Keratinocyte (primary cell): ENCODE measurements around the gene RFX8. TPM values are rescaled to one million over a fixed set of nuclear protein-coding genes. Genes with fewer than 3 reads are reported as not detected.
A peak's percentile ranks its signal among the peaks of the same experiment; 100 is the strongest.

Experiments used
- DNase-seq: peaks from one replicate; pipeline ENCODE4 v3.0.0-alpha.2; 2011; ENCODE audit warnings: low read depth, missing footprints, low spot score
- FAIRE-seq: peaks from 2 replicates; lab custom pipeline; 2011; peaks lifted over from hg19 to GRCh38; lab: Jason Lieb, UNC
- H2AFZ ChIP-seq: 2 replicates; pipeline ENCODE4 v1.6.0; 2012; ENCODE audit warnings: low read length, control low read depth, inconsistent platforms; ENCODE audit not compliant: control insufficient read depth
- H3K27ac ChIP-seq: 2 replicates; pipeline ENCODE4 v1.5.1; 2011; ENCODE audit warnings: low read length; ENCODE audit not compliant: control insufficient read depth, insufficient read depth
- H3K27me3 ChIP-seq: 3 replicates; pipeline ENCODE4 v1.6.0; 2011; ENCODE audit warnings: low read length; ENCODE audit not compliant: control insufficient read depth, insufficient read depth; ENCODE audit errors: extremely low read depth
- H3K36me3 ChIP-seq, 2 experiments: 2 replicates in 1 of 2; 3 replicates in 1 of 2; pipeline ENCODE4 v1.5.1; 2011; ENCODE audit warnings: low read length in 2 of 2, mild to moderate bottlenecking in 1 of 2; ENCODE audit not compliant: control insufficient read depth in 2 of 2, insufficient read depth in 2 of 2; ENCODE audit errors: extremely low read depth in 1 of 2
- H3K4me1 ChIP-seq: 3 replicates; pipeline ENCODE4 v1.5.1; 2011; ENCODE audit warnings: low read length; ENCODE audit not compliant: control insufficient read depth, insufficient read depth; ENCODE audit errors: extremely low read depth
- H3K4me2 ChIP-seq: 3 replicates; pipeline ENCODE4 v1.6.0; 2011; ENCODE audit warnings: low read depth, low read length; ENCODE audit not compliant: control insufficient read depth, insufficient read depth; ENCODE audit errors: extremely low read depth
- H3K4me3 ChIP-seq, 3 experiments: fragments of 200-600 bp in 1 of 3; sonication (generic) in 1 of 3; 2 replicates in 2 of 3; 3 replicates in 1 of 3; pipeline ENCODE4 v1.5.1; 2011 to 2016; ENCODE audit warnings: low read length in 3 of 3, mild to moderate bottlenecking in 3 of 3, control low read depth in 2 of 3, inconsistent platforms in 1 of 3, low read depth in 1 of 3, mixed read lengths in 1 of 3, mixed run types in 1 of 3, moderate library complexity in 1 of 3; ENCODE audit not compliant: control insufficient read depth in 2 of 3, insufficient read depth in 2 of 3; ENCODE audit errors: extremely low read depth in 1 of 3
- H3K79me2 ChIP-seq: 2 replicates; pipeline ENCODE4 v1.6.0; 2012; ENCODE audit warnings: low read length; ENCODE audit not compliant: control insufficient read depth, insufficient read depth
- H3K9ac ChIP-seq: 3 replicates; pipeline ENCODE4 v1.6.0; 2011; ENCODE audit warnings: low read length; ENCODE audit not compliant: control insufficient read depth, insufficient read depth; ENCODE audit errors: extremely low read depth
- H3K9me1 ChIP-seq: 3 replicates; pipeline ENCODE4 v1.6.0; 2011; ENCODE audit warnings: low read length; ENCODE audit not compliant: control insufficient read depth, insufficient read depth; ENCODE audit errors: extremely low read depth
- H3K9me3 ChIP-seq: 2 replicates; pipeline ENCODE4 v1.5.1; 2012; ENCODE audit warnings: low read depth, low read length; ENCODE audit not compliant: control insufficient read depth
- H4K20me1 ChIP-seq: 3 replicates; pipeline ENCODE4 v1.6.0; 2011; ENCODE audit warnings: low read length; ENCODE audit not compliant: control insufficient read depth, insufficient read depth; ENCODE audit errors: extremely low read depth
- EZH2 ChIP-seq: IDR thresholded peaks from one replicate; pipeline ENCODE4 v1.6.1; 2012; ENCODE audit warnings: inconsistent platforms, mild to moderate bottlenecking, low read length, moderate library complexity
- dilution Hi-C: fragments of 300-500 bp; cut with MboI; formaldehyde crosslinking; loops from one replicate; pipeline ENCODE4 v1.7.0; 2020; ENCODE audit warnings: low sequenced_read_pairs; ENCODE audit not compliant: extremely low pct_ligation_motif_present
- polyA plus RNA-seq, 5 experiments: library from polyadenylated mRNA; depleted of rRNA in 3 of 5; stranded (reverse) in 3 of 5; stranded (forward) in 1 of 5; unstranded in 1 of 5; fragments of >200 nt; gene quantifications; 1 replicate in 1 of 5; 2 replicates in 3 of 5; 3 replicates in 1 of 5; pipeline versions ENCODE4 v1.2.1 to v1.2.3, GENCODE V29; 2011 to 2012; ENCODE audit warnings: missing spikeins in 2 of 5, low read depth in 1 of 5, low replicate concordance in 1 of 5
- TF ChIP-seq, protein P1 (sequence below), 3 experiments: IDR thresholded peaks in 1 of 3; conservative IDR thresholded peaks in 1 of 3; optimal IDR thresholded peaks in 1 of 3; 2 replicates in 2 of 3; 3 replicates in 1 of 3; pipeline versions ENCODE3 to v1.5.1; 2011; ENCODE audit warnings: low read length in 3 of 3, mild to moderate bottlenecking in 3 of 3, moderate library complexity in 2 of 3, control low read depth in 1 of 3, inconsistent platforms in 1 of 3; ENCODE audit not compliant: insufficient read depth in 2 of 3; ENCODE audit errors: extremely low read depth in 1 of 3

Gene RFX8
- polyA plus RNA-seq, 1 donor (not counting 4 experiments of a cell fraction or from before 2014, with no cell fraction given), result 0.05 TPM

DNA sequence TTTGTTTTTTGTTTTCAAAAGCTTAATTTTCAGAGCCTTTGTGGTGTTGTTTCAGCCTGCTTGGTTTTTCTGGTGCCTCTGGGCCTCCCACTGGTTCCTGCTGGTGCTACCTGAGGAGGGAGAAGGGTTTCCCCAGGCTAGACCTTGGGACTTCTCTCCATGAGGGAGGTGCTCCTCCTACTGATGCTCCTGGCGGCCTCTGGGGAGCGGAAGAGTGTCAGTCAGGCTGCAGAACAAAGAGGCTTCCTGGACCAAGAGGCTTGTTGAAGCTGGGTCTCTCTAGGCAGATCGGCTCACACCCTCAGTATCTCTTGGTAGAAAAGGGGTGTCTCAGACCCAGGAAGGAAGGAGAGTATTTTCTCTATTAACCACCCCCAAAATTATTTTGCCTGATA is 32.2 kb downstream of the RFX8 start:
- Histone ChIP-seq H3K36me3 (no peaks in the 10 kb centered on the region), H3K79me2 (no peaks in the 10 kb centered on the region), H3K9me3 (no peaks in the 10 kb centered on the region), H3K4me3 (no peak overlapping the region), H3K4me2 (peak overlapping the region; percentile 8), H3K9ac (no peak overlapping the region), H4K20me1 (no peaks in the 10 kb centered on the region), H2AFZ (no peak overlapping the region), H3K27me3 (no peaks in the 10 kb centered on the region), H3K27ac (peak overlapping the region; percentile 76), H3K4me1 (peaks cover 33% of the 10 kb centered on the region), H3K9me1 (no peaks in the 10 kb centered on the region)
- dilution Hi-C loops, result no loop called here
- DNase-seq, result peak; percentile 4
- peak; percentile 32 for FAIRE-seq
- no peak for TF ChIP-seq EZH2
- TF ChIP-seq, protein P1, sequence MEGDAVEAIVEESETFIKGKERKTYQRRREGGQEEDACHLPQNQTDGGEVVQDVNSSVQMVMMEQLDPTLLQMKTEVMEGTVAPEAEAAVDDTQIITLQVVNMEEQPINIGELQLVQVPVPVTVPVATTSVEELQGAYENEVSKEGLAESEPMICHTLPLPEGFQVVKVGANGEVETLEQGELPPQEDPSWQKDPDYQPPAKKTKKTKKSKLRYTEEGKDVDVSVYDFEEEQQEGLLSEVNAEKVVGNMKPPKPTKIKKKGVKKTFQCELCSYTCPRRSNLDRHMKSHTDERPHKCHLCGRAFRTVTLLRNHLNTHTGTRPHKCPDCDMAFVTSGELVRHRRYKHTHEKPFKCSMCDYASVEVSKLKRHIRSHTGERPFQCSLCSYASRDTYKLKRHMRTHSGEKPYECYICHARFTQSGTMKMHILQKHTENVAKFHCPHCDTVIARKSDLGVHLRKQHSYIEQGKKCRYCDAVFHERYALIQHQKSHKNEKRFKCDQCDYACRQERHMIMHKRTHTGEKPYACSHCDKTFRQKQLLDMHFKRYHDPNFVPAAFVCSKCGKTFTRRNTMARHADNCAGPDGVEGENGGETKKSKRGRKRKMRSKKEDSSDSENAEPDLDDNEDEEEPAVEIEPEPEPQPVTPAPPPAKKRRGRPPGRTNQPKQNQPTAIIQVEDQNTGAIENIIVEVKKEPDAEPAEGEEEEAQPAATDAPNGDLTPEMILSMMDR (optimal IDR thresholded peaks at IDR 0.05 in 1 of 3, IDR thresholded peaks at IDR 0.05 in 1 of 3, conservative IDR thresholded peaks at IDR 0.05 in 1 of 3; ENCODE audit: extremely low read depth in 1 of 3, insufficient read depth in 2 of 3, low read length in 3 of 3), result peak; percentile 11 to 53 (median 12)

DNA sequence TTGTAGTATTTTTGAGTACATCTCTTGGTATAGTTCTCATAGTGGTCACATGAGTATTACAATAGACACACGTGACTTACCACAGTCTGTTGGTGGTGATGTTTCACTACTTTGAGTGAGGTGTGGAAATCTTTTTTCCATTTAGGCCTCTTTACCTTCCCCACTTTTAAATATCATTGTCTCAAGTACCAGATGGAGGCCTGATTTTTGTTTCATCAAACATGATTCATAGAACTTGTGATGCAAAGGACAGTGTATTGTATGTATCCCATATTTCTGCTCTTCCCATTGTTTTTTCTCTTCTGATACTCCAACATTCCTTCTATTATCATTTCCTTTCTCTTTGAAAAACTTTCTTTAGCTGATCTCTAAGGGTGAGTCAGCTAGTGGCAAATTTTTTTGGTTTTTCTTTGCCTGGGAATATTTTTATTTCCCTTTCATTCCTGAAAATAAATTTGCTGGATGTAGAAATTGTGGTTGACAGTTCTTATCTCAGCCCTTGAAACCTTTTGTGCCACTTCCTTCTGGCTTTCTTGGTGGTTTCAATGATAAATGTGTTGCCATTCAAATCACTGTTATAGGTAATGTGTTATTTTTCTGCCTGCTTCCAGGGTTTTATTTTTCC is 32.8 kb downstream of the RFX8 start:
- dilution Hi-C loops, result no loop called here
- peak; percentile 11 for DNase-seq
- H3K4me3 ChIP-seq, result no peak overlapping the region
- TF ChIP-seq EZH2, result no peak
- TF ChIP-seq, protein P1 (optimal IDR thresholded peaks at IDR 0.05 in 1 of 3, IDR thresholded peaks at IDR 0.05 in 1 of 3, conservative IDR thresholded peaks at IDR 0.05 in 1 of 3; ENCODE audit: extremely low read depth in 1 of 3, insufficient read depth in 2 of 3, low read length in 3 of 3), result no peak
- peak overlapping the region; percentile 15 for H2AFZ ChIP-seq
- H3K9ac ChIP-seq, result no peak overlapping the region
- H3K79me2 ChIP-seq, result no peaks in the 10 kb centered on the region
- H3K36me3 ChIP-seq, result no peaks in the 10 kb centered on the region
- no peaks in the 10 kb centered on the region for H4K20me1 ChIP-seq
- no peaks in the 10 kb centered on the region for H3K9me3 ChIP-seq
- H3K4me1 ChIP-seq, result peaks cover 29% of the 10 kb centered on the region
- H3K27ac ChIP-seq, result peak overlapping the region; percentile 76
- H3K4me2 ChIP-seq, result peak overlapping the region; percentile 16
- FAIRE-seq, result peak; percentile 26
- H3K9me1 ChIP-seq, result no peaks in the 10 kb centered on the region
- H3K27me3 ChIP-seq, result no peaks in the 10 kb centered on the region
